Caco-2 (cell line): ENCODE measurements around the gene LYZL4. TPM values are rescaled to one million over a fixed set of nuclear protein-coding genes. Genes with fewer than 3 reads are reported as not detected.

Experiments used
- BruUV-seq: library from RNA; stranded (reverse); fragments of 400-500 nt; replicated peaks from 2 replicates; lab custom pipeline; 2021; lab: Mats Ljungman, UMichigan
- CTCF ChIA-PET: fragments of 300-600 bp; sonication (Branson Sonifier 250); formaldehyde crosslinking; loops from one replicate; lab custom pipeline; 2022; ENCODE audit warnings: antibody characterized with exemption; lab: Charles Lee
- POLR2A ChIA-PET: fragments of 300-600 bp; sonication (Branson Sonifier 250); formaldehyde crosslinking; loops from one replicate; lab custom pipeline; 2022; ENCODE audit warnings: antibody characterized with exemption; lab: Charles Lee
- DNase-seq, 2 experiments: peaks; one replicate each; pipeline versions ENCODE4 v3.0.0 to v3.0.0-alpha.2; 2020 to 2022
- H3K27me3 ChIP-seq: replicated peaks from 2 replicates; pipeline ENCODE4 v1.6.0; 2011; ENCODE audit warnings: low read length; ENCODE audit not compliant: control insufficient read depth, insufficient read depth
- H3K36me3 ChIP-seq: 2 replicates; pipeline ENCODE4 v1.5.1; 2011; ENCODE audit warnings: low read length; ENCODE audit not compliant: control insufficient read depth, insufficient read depth
- H3K4me1 ChIP-seq: fragments of 250-450 bp; sonication (Bioruptor Pico); 2 replicates; pipeline ENCODE4 v1.5.1; 2020; ENCODE audit warnings: mild to moderate bottlenecking
- H3K4me3 ChIP-seq: 2 replicates; pipeline ENCODE4 v1.5.1; 2011; ENCODE audit warnings: low read depth, mild to moderate bottlenecking, control low read depth, low read length
- H3K9me3 ChIP-seq: fragments of 250-450 bp; sonication (Bioruptor Pico); 2 replicates; pipeline ENCODE4 v1.5.1; 2020; ENCODE audit warnings: mild to moderate bottlenecking, moderate library complexity
- H3K27ac Mint-ChIP-seq: one replicate; pipeline ENCODE4 v1.8.0; 2022; ENCODE audit warnings: mixed read lengths; ENCODE audit not compliant: unreplicated experiment
- H3K27me3 Mint-ChIP-seq: one replicate; pipeline ENCODE4 v1.8.0; 2022; ENCODE audit warnings: mixed read lengths; ENCODE audit not compliant: insufficient read depth, unreplicated experiment
- H3K36me3 Mint-ChIP-seq: one replicate; pipeline ENCODE4 v1.8.0; 2022; ENCODE audit warnings: mild to moderate bottlenecking, mixed read lengths; ENCODE audit not compliant: insufficient read depth, unreplicated experiment
- H3K4me1 Mint-ChIP-seq: one replicate; pipeline ENCODE4 v1.8.0; 2022; ENCODE audit warnings: low read depth, mixed read lengths; ENCODE audit not compliant: unreplicated experiment
- H3K4me3 Mint-ChIP-seq: one replicate; pipeline ENCODE4 v1.8.0; 2022; ENCODE audit warnings: mild to moderate bottlenecking, moderate library complexity, mixed read lengths; ENCODE audit not compliant: unreplicated experiment
- H3K9me3 Mint-ChIP-seq: one replicate; pipeline ENCODE4 v1.8.0; 2022; ENCODE audit warnings: mixed read lengths; ENCODE audit not compliant: unreplicated experiment
- CTCF ChIP-seq, 2 experiments: fragments of 200-600 bp in 1 of 2; IDR thresholded peaks; 1 replicate in 1 of 2; 2 replicates in 1 of 2; pipeline versions ENCODE4 v1.5.1 to v1.8.0; 2011 to 2022; ENCODE audit warnings: antibody characterized with exemption in 1 of 2, control low read depth in 1 of 2, inconsistent platforms in 1 of 2, low read depth in 1 of 2, low read length in 1 of 2, mild to moderate bottlenecking in 1 of 2, moderate library complexity in 1 of 2; ENCODE audit not compliant: insufficient read depth in 1 of 2, severe bottlenecking in 1 of 2, unreplicated experiment in 1 of 2
- intact Hi-C: fragments of 100-400 bp; cut with micrococcal nuclease; formaldehyde crosslinking; loops from one replicate; pipeline ENCODE4 v1.10.0; 2022; ENCODE audit not compliant: unreplicated experiment
- total RNA-seq: library from RNA; stranded (reverse); gene quantifications from 2 replicates; pipeline ENCODE4 v1.2.3, GENCODE V29; 2022

Gene LYZL4
- total RNA-seq, 1 experiment from 2014 or later = not detected

- intact Hi-C loops = no loop called here
- BruUV-seq = no TSS peak
- DNase-seq = no peak
- no peaks in the 10 kb centered on the region; the same call in 1 of the 2 replicates for H3K27me3 ChIP-seq
- ChIA-PET POLR2A (no interaction called here), CTCF (no interaction called here)
- H3K4me1 Mint-ChIP-seq = no peaks in the 10 kb centered on the region
- no peak overlapping the region for H3K4me3 ChIP-seq
- H3K4me3 Mint-ChIP-seq = no peak overlapping the region
- no peaks in the 10 kb centered on the region for H3K9me3 Mint-ChIP-seq
- no peak overlapping the region for H3K27ac Mint-ChIP-seq
- H3K4me1 ChIP-seq = no peaks in the 10 kb centered on the region
- TF ChIP-seq CTCF (IDR thresholded peaks at IDR 0.05; ENCODE audit: insufficient read depth in 1 of 2, low read depth in 1 of 2, low read length in 1 of 2, severe bottlenecking in 1 of 2, unreplicated experiment in 1 of 2) = no peak
- no peaks in the 10 kb centered on the region for H3K9me3 ChIP-seq
- no peaks in the 10 kb centered on the region for H3K36me3 Mint-ChIP-seq
- H3K27me3 Mint-ChIP-seq = peaks cover 4% of the 10 kb centered on the region
- H3K36me3 ChIP-seq = no peaks in the 10 kb centered on the region
Measured at GRCh38 chr3:42406727-42407450, 3.5 kb downstream of the LYZL4 start.

- H3K9me3 ChIP-seq = no peaks in the 10 kb centered on the region
- no peaks in the 10 kb centered on the region for H3K36me3 Mint-ChIP-seq
- no peak overlapping the region for H3K27ac Mint-ChIP-seq
- BruUV-seq = no TSS peak
- no peak overlapping the region for H3K4me3 Mint-ChIP-seq
- H3K27me3 ChIP-seq = no peaks in the 10 kb centered on the region; the same call in 1 of the 2 replicates
- H3K27me3 Mint-ChIP-seq = peaks cover 4% of the 10 kb centered on the region
- no peaks in the 10 kb centered on the region for H3K4me1 Mint-ChIP-seq
- DNase-seq = no peak
- no peaks in the 10 kb centered on the region for H3K4me1 ChIP-seq
- intact Hi-C loops = no loop called here
- no peaks in the 10 kb centered on the region for H3K36me3 ChIP-seq
- ChIA-PET POLR2A (no interaction called here), CTCF (no interaction called here)
- no peak for TF ChIP-seq CTCF (IDR thresholded peaks at IDR 0.05; ENCODE audit: insufficient read depth in 1 of 2, low read depth in 1 of 2, low read length in 1 of 2, severe bottlenecking in 1 of 2, unreplicated experiment in 1 of 2)
- H3K9me3 Mint-ChIP-seq = no peaks in the 10 kb centered on the region
- H3K4me3 ChIP-seq = no peak overlapping the region
Measured at GRCh38 chr3:42405857-42406256, 4.6 kb downstream of the LYZL4 start.

- H3K4me1 Mint-ChIP-seq = no peaks in the 10 kb centered on the region
- no peaks in the 10 kb centered on the region for H3K36me3 Mint-ChIP-seq
- H3K36me3 ChIP-seq = no peaks in the 10 kb centered on the region
- TF ChIP-seq CTCF (IDR thresholded peaks at IDR 0.05; ENCODE audit: insufficient read depth in 1 of 2, low read depth in 1 of 2, low read length in 1 of 2, severe bottlenecking in 1 of 2, unreplicated experiment in 1 of 2) = no peak
- ChIA-PET POLR2A (no interaction called here), CTCF (no interaction called here)
- no peaks in the 10 kb centered on the region; the same call in 1 of the 2 replicates for H3K27me3 ChIP-seq
- H3K9me3 Mint-ChIP-seq = no peaks in the 10 kb centered on the region
- no peaks in the 10 kb centered on the region for H3K9me3 ChIP-seq
- intact Hi-C loops = no loop called here
- DNase-seq = no peak
- BruUV-seq = no TSS peak
- H3K27ac Mint-ChIP-seq = no peak overlapping the region
- no peak overlapping the region for H3K4me3 ChIP-seq
- H3K4me3 Mint-ChIP-seq = no peak overlapping the region
- no peaks in the 10 kb centered on the region for H3K27me3 Mint-ChIP-seq
- H3K4me1 ChIP-seq = no peaks in the 10 kb centered on the region
Measured at GRCh38 chr3:42403737-42404136, 6.7 kb downstream of the LYZL4 start.
